ENCODE measurements around the gene ZNF830.

DNA sequence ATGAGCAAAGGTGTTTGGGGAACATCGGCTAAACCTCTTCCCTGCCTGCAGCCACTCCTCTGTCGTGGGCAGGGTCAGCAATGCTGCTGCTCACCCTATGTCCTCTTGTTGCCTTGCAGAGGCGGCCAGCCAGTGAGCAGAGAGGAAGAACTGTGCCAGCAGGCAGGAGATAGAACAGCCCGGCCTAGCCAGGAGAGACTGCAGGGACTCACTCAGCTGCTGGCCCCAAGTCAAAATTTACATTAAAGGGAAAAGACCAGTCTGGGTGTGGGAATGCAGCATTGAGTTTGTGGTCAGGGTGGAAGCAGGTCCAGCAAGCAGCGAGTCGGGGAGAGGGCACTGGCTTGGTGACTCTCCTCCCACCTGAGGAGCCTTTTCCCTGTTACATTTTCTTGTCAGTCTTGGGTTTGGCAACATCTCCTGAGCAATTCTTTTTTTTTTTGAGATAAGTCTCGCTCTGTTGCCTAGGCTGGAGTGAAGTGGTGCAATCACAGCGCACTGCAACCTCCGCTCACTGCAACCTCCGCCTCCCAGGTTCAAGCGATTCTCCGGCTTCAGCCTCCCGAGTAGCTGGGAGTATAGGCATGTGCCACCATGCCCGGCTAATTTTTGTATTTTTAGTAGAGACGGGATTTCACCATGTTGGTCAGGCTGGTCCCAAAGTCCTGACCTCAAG is 41.7 kb downstream of the ZNF830 start:
- TF ChIP-seq, protein P1, sequence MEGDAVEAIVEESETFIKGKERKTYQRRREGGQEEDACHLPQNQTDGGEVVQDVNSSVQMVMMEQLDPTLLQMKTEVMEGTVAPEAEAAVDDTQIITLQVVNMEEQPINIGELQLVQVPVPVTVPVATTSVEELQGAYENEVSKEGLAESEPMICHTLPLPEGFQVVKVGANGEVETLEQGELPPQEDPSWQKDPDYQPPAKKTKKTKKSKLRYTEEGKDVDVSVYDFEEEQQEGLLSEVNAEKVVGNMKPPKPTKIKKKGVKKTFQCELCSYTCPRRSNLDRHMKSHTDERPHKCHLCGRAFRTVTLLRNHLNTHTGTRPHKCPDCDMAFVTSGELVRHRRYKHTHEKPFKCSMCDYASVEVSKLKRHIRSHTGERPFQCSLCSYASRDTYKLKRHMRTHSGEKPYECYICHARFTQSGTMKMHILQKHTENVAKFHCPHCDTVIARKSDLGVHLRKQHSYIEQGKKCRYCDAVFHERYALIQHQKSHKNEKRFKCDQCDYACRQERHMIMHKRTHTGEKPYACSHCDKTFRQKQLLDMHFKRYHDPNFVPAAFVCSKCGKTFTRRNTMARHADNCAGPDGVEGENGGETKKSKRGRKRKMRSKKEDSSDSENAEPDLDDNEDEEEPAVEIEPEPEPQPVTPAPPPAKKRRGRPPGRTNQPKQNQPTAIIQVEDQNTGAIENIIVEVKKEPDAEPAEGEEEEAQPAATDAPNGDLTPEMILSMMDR (IDR thresholded peaks at IDR 0.05 in 4 of 5, conservative IDR thresholded peaks at IDR 0.05 in 1 of 5) = no peak
- TF ChIP-seq POLR2A (IDR thresholded peaks at IDR 0.05) = no peak
